Measurements from ENCODE around the gene SH3GL1. TPM values are rescaled to one million over a fixed set of nuclear protein-coding genes. Genes with fewer than 3 reads are reported as not detected.
A peak's percentile ranks its signal among the peaks of the same experiment; 100 is the strongest.

Gene SH3GL1
- total RNA-seq, 1 donor from 2014 or later, result 95.3 TPM

GRCh38 chr19:4376671-4376990 lies 23.7 kb downstream of the SH3GL1 start:
- peaks cover 27% of the 10 kb centered on the region for H3K4me1 Mint-ChIP-seq
- H3K27me3 Mint-ChIP-seq (ENCODE audit: low read depth), result no peaks in the 10 kb centered on the region
- H3K4me3 Mint-ChIP-seq, result no peak overlapping the region
- TF ChIP-seq CTCF (conservative IDR thresholded peaks at IDR 0.05), result no peak
- H3K27ac Mint-ChIP-seq (ENCODE audit: unreplicated experiment), result no peak overlapping the region
- H3K36me3 Mint-ChIP-seq (ENCODE audit: low read depth), result no peaks in the 10 kb centered on the region
- DNase-seq (ENCODE audit: low read depth, low spot score), result no peak
- no peaks in the 10 kb centered on the region for H3K9me3 Mint-ChIP-seq

- H3K4me1 Mint-ChIP-seq, result peaks cover 27% of the 10 kb centered on the region
- no peaks in the 10 kb centered on the region for H3K36me3 Mint-ChIP-seq (ENCODE audit: low read depth)
- TF ChIP-seq CTCF (conservative IDR thresholded peaks at IDR 0.05), result no peak
- H3K27ac Mint-ChIP-seq (ENCODE audit: unreplicated experiment), result peak overlapping the region; percentile 7
- H3K9me3 Mint-ChIP-seq, result no peaks in the 10 kb centered on the region
- H3K4me3 Mint-ChIP-seq, result peak overlapping the region; percentile 45
- H3K27me3 Mint-ChIP-seq (ENCODE audit: low read depth), result no peaks in the 10 kb centered on the region
- DNase-seq (ENCODE audit: low read depth, low spot score), result no peak
These were observed 24.2 kb downstream of the SH3GL1 start for GRCh38 chr19:4376028-4376670.

GRCh38 chr19:4375164-4376027 lies 25.0 kb downstream of the SH3GL1 start:
- peak; percentile 55 for TF ChIP-seq CTCF (conservative IDR thresholded peaks at IDR 0.05)
- Mint-ChIP-seq H3K27me3 (ENCODE audit: low read depth) (no peaks in the 10 kb centered on the region), H3K4me1 (peaks cover 26% of the 10 kb centered on the region), H3K9me3 (no peaks in the 10 kb centered on the region), H3K4me3 (peak overlapping the region; percentile 45), H3K27ac (ENCODE audit: unreplicated experiment) (peak overlapping the region; percentile 7), H3K36me3 (ENCODE audit: low read depth) (no peaks in the 10 kb centered on the region)
- no peak for DNase-seq (ENCODE audit: low read depth, low spot score)

DNA sequence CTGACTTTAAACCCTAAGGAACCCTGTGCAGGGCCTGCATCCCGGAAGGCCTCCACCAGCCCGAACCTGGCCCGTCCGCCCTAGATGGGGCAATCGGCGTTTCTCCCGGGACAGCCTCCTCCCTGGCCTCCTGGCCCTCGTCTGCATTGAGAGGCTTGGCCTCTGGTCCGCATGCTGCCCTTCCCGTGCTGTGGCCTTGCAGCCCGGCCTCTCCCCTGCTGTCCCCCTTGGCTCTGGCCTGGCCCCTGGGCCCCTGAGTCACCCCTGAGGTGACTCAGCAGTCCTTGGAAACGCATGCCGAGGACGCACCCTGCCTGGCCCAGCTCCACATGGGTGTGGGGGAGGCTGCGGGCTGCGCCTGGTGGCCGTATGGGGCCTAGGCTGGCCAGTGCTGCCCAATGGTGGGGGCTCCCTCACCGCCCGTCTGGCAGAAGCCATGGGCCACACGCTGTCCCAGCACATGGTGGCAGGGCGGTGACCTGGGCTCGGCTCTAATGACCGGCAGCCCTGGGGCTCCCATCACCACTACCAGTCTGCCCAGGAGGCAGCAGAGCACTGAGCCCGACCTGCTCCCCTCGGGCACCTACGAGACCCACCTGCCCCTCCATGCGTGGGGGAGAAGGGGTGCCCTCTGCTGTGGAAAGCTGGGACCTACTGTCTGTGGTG lies 25.7 kb downstream of the SH3GL1 start:
- Mint-ChIP-seq H3K27me3 (ENCODE audit: low read depth) (no peaks in the 10 kb centered on the region), H3K36me3 (ENCODE audit: low read depth) (no peaks in the 10 kb centered on the region), H3K9me3 (no peaks in the 10 kb centered on the region), H3K4me1 (peaks cover 25% of the 10 kb centered on the region), H3K27ac (ENCODE audit: unreplicated experiment) (peak overlapping the region; percentile 94), H3K4me3 (peak overlapping the region; percentile 12)
- DNase-seq (ENCODE audit: low read depth, low spot score), result no peak
- no peak for TF ChIP-seq CTCF (conservative IDR thresholded peaks at IDR 0.05)

- H3K4me3 Mint-ChIP-seq, result peak overlapping the region; percentile 12
- no peaks in the 10 kb centered on the region for H3K27me3 Mint-ChIP-seq (ENCODE audit: low read depth)
- H3K36me3 Mint-ChIP-seq (ENCODE audit: low read depth), result no peaks in the 10 kb centered on the region
- no peak for TF ChIP-seq CTCF (conservative IDR thresholded peaks at IDR 0.05)
- H3K9me3 Mint-ChIP-seq, result no peaks in the 10 kb centered on the region
- H3K4me1 Mint-ChIP-seq, result peaks cover 29% of the 10 kb centered on the region
- DNase-seq (ENCODE audit: low read depth, low spot score), result no peak
- peak overlapping the region; percentile 94 for H3K27ac Mint-ChIP-seq (ENCODE audit: unreplicated experiment)
These were observed 26.5 kb downstream of the SH3GL1 start for GRCh38 chr19:4373601-4374497.
